GM23338 (cell line): ENCODE measurements around the gene JARID2.

Experiments used
- EZH2 ChIP-seq: fragments of 200-600 bp; sonication (generic); IDR thresholded peaks from one replicate; pipeline ENCODE4 v1.8.0; 2017; ENCODE audit warnings: antibody characterized with exemption, mild to moderate bottlenecking, low read depth; ENCODE audit not compliant: unreplicated experiment
- EZH2phosphoT487 ChIP-seq: fragments of 200-600 bp; sonication (generic); IDR thresholded peaks from one replicate; pipeline ENCODE4 v1.8.1; 2018; ENCODE audit warnings: antibody characterized with exemption; ENCODE audit not compliant: unreplicated experiment
- JUNB ChIP-seq: IDR thresholded peaks from one replicate; pipeline ENCODE4 v1.6.1; 2016; ENCODE audit warnings: antibody characterized with exemption; ENCODE audit not compliant: unreplicated experiment
- POLR2AphosphoS5 ChIP-seq: IDR thresholded peaks from 2 replicates; pipeline ENCODE4 v1.6.1; 2016; ENCODE audit warnings: antibody characterized with exemption, low read depth
- TF ChIP-seq, protein P1 (sequence below), 2 experiments: fragments of 200-600 bp in 1 of 2; sonication (generic) in 1 of 2; conservative IDR thresholded peaks; 2 replicates each; pipeline versions ENCODE4 v1.5.1 to v1.6.1; 2016 to 2017; ENCODE audit warnings: antibody characterized with exemption in 2 of 2, low read depth in 2 of 2, mild to moderate bottlenecking in 2 of 2, moderate library complexity in 1 of 2
- TF ChIP-seq, protein P2 (sequence below): IDR thresholded peaks from one replicate; pipeline ENCODE4 v1.6.1; 2018; ENCODE audit warnings: antibody characterized with exemption; ENCODE audit not compliant: unreplicated experiment

DNA sequence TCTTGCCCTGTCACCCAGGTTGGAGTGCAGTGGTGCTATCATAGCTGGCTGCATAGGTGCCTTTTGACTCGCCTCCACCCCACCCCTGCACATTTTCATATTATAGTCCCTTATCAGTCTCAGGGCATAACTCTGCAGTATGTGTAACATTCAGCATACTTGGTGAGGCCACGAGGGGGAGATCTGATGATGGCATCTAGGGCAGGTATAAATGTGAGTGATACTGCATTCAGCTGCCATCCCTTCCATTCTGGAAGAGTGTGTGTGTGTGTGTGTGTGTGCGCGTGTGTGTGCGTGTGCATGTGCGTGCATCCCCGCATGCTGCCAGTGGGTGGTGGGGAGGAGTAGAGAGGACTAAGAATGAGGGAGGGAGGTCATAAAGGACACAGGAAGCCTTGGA lies 81.4 kb downstream of the JARID2 start:
- TF ChIP-seq, protein P1, sequence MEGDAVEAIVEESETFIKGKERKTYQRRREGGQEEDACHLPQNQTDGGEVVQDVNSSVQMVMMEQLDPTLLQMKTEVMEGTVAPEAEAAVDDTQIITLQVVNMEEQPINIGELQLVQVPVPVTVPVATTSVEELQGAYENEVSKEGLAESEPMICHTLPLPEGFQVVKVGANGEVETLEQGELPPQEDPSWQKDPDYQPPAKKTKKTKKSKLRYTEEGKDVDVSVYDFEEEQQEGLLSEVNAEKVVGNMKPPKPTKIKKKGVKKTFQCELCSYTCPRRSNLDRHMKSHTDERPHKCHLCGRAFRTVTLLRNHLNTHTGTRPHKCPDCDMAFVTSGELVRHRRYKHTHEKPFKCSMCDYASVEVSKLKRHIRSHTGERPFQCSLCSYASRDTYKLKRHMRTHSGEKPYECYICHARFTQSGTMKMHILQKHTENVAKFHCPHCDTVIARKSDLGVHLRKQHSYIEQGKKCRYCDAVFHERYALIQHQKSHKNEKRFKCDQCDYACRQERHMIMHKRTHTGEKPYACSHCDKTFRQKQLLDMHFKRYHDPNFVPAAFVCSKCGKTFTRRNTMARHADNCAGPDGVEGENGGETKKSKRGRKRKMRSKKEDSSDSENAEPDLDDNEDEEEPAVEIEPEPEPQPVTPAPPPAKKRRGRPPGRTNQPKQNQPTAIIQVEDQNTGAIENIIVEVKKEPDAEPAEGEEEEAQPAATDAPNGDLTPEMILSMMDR (conservative IDR thresholded peaks at IDR 0.05; ENCODE audit: low read depth in 2 of 2), result peak; percentile 22 to 23
- TF ChIP-seq, protein P2, sequence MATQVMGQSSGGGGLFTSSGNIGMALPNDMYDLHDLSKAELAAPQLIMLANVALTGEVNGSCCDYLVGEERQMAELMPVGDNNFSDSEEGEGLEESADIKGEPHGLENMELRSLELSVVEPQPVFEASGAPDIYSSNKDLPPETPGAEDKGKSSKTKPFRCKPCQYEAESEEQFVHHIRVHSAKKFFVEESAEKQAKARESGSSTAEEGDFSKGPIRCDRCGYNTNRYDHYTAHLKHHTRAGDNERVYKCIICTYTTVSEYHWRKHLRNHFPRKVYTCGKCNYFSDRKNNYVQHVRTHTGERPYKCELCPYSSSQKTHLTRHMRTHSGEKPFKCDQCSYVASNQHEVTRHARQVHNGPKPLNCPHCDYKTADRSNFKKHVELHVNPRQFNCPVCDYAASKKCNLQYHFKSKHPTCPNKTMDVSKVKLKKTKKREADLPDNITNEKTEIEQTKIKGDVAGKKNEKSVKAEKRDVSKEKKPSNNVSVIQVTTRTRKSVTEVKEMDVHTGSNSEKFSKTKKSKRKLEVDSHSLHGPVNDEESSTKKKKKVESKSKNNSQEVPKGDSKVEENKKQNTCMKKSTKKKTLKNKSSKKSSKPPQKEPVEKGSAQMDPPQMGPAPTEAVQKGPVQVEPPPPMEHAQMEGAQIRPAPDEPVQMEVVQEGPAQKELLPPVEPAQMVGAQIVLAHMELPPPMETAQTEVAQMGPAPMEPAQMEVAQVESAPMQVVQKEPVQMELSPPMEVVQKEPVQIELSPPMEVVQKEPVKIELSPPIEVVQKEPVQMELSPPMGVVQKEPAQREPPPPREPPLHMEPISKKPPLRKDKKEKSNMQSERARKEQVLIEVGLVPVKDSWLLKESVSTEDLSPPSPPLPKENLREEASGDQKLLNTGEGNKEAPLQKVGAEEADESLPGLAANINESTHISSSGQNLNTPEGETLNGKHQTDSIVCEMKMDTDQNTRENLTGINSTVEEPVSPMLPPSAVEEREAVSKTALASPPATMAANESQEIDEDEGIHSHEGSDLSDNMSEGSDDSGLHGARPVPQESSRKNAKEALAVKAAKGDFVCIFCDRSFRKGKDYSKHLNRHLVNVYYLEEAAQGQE, result no peak
- no peak for TF ChIP-seq JUNB
- no peak for TF ChIP-seq EZH2phosphoT487
- TF ChIP-seq EZH2, result no peak
- TF ChIP-seq POLR2AphosphoS5, result no peak
